WTC11 (cell line): ENCODE data around the gene DNAI7. TPM values are rescaled to one million over a fixed set of nuclear protein-coding genes. Genes with fewer than 3 reads are reported as not detected.

Experiments
- ATAC-seq: fragments of 200-7000 bp; cut with Tn5 transposase; 2 replicates; pipeline ENCODE4 v1.10.0; 2021; ENCODE audit warnings: mild to moderate bottlenecking, moderate library complexity
- CTCF ChIA-PET: fragments of 300-600 bp; sonication (Branson Sonifier 250); formaldehyde crosslinking; loops from one replicate; lab custom pipeline; 2021; ENCODE audit warnings: antibody characterized with exemption; lab: Charles Lee
- POLR2A ChIA-PET: fragments of 350-600 bp; sonication (Branson Sonifier 250); formaldehyde crosslinking; loops from one replicate; lab custom pipeline; 2021; ENCODE audit warnings: antibody characterized with exemption; lab: Charles Lee
- DNase-seq: peaks from one replicate; pipeline ENCODE4 v3.0.0; 2021; ENCODE audit warnings: low spot score
- H3K27ac Mint-ChIP-seq: 2 replicates; pipeline ENCODE4 v1.8.0; 2021; ENCODE audit warnings: mixed read lengths
- H3K27me3 Mint-ChIP-seq: 2 replicates; pipeline ENCODE4 v1.8.0; 2021; ENCODE audit warnings: low read depth, mild to moderate bottlenecking, moderate library complexity, mixed read lengths
- H3K36me3 Mint-ChIP-seq: 2 replicates; pipeline ENCODE4 v1.8.0; 2021; ENCODE audit warnings: mixed read lengths
- H3K4me1 Mint-ChIP-seq: 2 replicates; pipeline ENCODE4 v1.8.0; 2022; ENCODE audit warnings: mixed read lengths
- H3K4me3 Mint-ChIP-seq: 2 replicates; pipeline ENCODE4 v1.8.0; 2021; ENCODE audit warnings: mild to moderate bottlenecking, moderate library complexity, mixed read lengths
- H3K9me3 Mint-ChIP-seq: 2 replicates; pipeline ENCODE4 v1.8.0; 2021; ENCODE audit warnings: mixed read lengths
- ATF3 ChIP-seq: sonication (generic); formaldehyde crosslinking; conservative IDR thresholded peaks from 2 replicates; pipeline ENCODE4 v1.8.1; 2022; ENCODE audit warnings: mild to moderate bottlenecking, missing genetic modification reagents
- CBFB ChIP-seq: sonication (generic); formaldehyde crosslinking; IDR thresholded peaks from 2 replicates; pipeline ENCODE4 v1.8.1; 2022; ENCODE audit warnings: mild to moderate bottlenecking, low read depth, missing genetic modification reagents
- E2F5 ChIP-seq: sonication (generic); formaldehyde crosslinking; IDR thresholded peaks from 2 replicates; pipeline ENCODE4 v1.8.1; 2022; ENCODE audit warnings: mild to moderate bottlenecking, moderate library complexity, missing genetic modification reagents
- ELF4 ChIP-seq: sonication (generic); formaldehyde crosslinking; IDR thresholded peaks from 2 replicates; pipeline ENCODE4 v1.8.1; 2022; ENCODE audit warnings: low read depth, mild to moderate bottlenecking, moderate library complexity, missing genetic modification reagents
- FOXJ3 ChIP-seq: sonication (generic); formaldehyde crosslinking; IDR thresholded peaks from 2 replicates; pipeline ENCODE4 v1.9.0; 2021; ENCODE audit warnings: missing genetic modification reagents, mild to moderate bottlenecking, borderline replicate concordance
- FOXP4 ChIP-seq: sonication (generic); formaldehyde crosslinking; IDR thresholded peaks from 2 replicates; pipeline ENCODE4 v1.8.0; 2022; ENCODE audit warnings: mild to moderate bottlenecking, missing genetic modification reagents
- GABPB1 ChIP-seq: sonication (generic); formaldehyde crosslinking; IDR thresholded peaks from 2 replicates; pipeline ENCODE4 v1.8.1; 2023; ENCODE audit warnings: mild to moderate bottlenecking, missing genetic modification reagents
- MXD4 ChIP-seq: fragments of 250-450 bp; sonication (Bioruptor Pico); IDR thresholded peaks from 2 replicates; pipeline ENCODE4 v1.8.0; 2021; ENCODE audit warnings: mild to moderate bottlenecking, moderate library complexity, borderline replicate concordance
- NFATC4 ChIP-seq: fragments of 250-450 bp; sonication (Bioruptor Pico); IDR thresholded peaks from 2 replicates; pipeline ENCODE4 v1.9.0; 2021; ENCODE audit warnings: mild to moderate bottlenecking
- RELA ChIP-seq: sonication (generic); formaldehyde crosslinking; IDR thresholded peaks from 2 replicates; pipeline ENCODE4 v1.8.1; 2022; ENCODE audit warnings: missing genetic modification reagents, mild to moderate bottlenecking, borderline replicate concordance
- SMAD3 ChIP-seq: sonication (generic); formaldehyde crosslinking; IDR thresholded peaks from 2 replicates; pipeline ENCODE4 v1.8.0; 2022; ENCODE audit warnings: missing genetic modification reagents, mild to moderate bottlenecking, borderline replicate concordance
- SP1 ChIP-seq: sonication (generic); formaldehyde crosslinking; conservative IDR thresholded peaks from 2 replicates; pipeline ENCODE4 v1.8.1; 2022; ENCODE audit warnings: missing genetic modification reagents
- TEAD4 ChIP-seq: sonication (generic); formaldehyde crosslinking; IDR thresholded peaks from 2 replicates; pipeline ENCODE4 v1.8.0; 2022; ENCODE audit warnings: mild to moderate bottlenecking, missing genetic modification reagents
- USF1 ChIP-seq: sonication (generic); formaldehyde crosslinking; IDR thresholded peaks from 2 replicates; pipeline ENCODE4 v1.8.0; 2022; ENCODE audit warnings: mild to moderate bottlenecking, missing genetic modification reagents
- ZMAT4 ChIP-seq: fragments of 250-450 bp; sonication (Bioruptor Pico); IDR thresholded peaks from 2 replicates; pipeline ENCODE4 v1.9.0; 2021; ENCODE audit warnings: mild to moderate bottlenecking
- ZNF396 ChIP-seq: fragments of 250-450 bp; sonication (Bioruptor Pico); IDR thresholded peaks from 2 replicates; pipeline ENCODE4 v1.8.0; 2021; ENCODE audit warnings: mild to moderate bottlenecking, moderate library complexity, borderline replicate concordance
- total RNA-seq: library from RNA; stranded (reverse); gene quantifications from 3 replicates; pipeline ENCODE4 v1.2.3, GENCODE V29; 2021
- TF ChIP-seq, protein P1 (sequence below): sonication (generic); formaldehyde crosslinking; IDR thresholded peaks from 2 replicates; pipeline ENCODE4 v1.8.0; 2022; ENCODE audit warnings: mild to moderate bottlenecking, missing genetic modification reagents
- TF ChIP-seq, protein P2 (sequence below): sonication (generic); formaldehyde crosslinking; IDR thresholded peaks from 2 replicates; pipeline ENCODE4 v1.8.0; 2023; ENCODE audit warnings: missing genetic modification reagents
- TF ChIP-seq, protein P3 (sequence below): fragments of 250-450 bp; sonication (Bioruptor Pico); IDR thresholded peaks from 2 replicates; pipeline ENCODE4 v1.8.0; 2021; ENCODE audit warnings: mild to moderate bottlenecking
- TF ChIP-seq, protein P4 (sequence below): fragments of 250-450 bp; sonication (Bioruptor Pico); conservative IDR thresholded peaks from 2 replicates; pipeline ENCODE4 v1.9.0; 2021; ENCODE audit warnings: mild to moderate bottlenecking

Gene DNAI7
- total RNA-seq, 1 experiment from 2014 or later, result not detected

DNA sequence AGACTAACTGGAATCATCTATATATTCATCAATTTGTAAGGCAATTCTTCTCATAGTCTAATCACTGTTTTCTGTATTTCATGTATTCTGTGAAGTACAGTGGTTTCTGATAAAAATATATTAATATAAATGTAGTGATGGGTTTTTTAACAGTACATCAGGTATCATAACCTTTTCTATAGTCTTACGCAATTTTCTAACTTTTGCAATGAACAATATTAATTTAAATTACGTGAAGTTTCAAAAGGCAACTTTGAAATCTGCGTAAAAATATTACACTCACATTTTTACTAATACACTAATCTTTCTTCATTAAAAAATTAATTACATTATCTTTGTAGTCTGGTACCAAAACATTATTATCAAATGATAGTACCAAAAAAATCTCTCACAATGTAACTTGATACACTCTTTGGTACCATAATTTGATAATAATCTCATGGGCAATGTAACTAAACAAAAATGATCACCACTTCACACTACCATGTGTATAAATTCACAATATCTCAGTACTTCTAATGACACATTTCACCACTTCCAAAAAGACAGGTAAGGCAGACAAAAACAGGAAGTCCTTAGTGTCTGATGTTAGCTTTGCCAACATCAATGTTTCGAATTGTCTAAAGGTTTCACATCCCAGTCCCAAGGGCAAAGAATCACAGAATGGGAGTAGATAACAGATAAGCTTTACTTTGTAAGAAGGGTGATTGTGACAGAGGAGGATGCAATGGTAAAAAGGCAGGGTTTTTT lies 8.7 kb downstream of the DNAI7 start:
- no peak for DNase-seq
- no peaks in the 10 kb centered on the region for H3K4me1 Mint-ChIP-seq
- no peak overlapping the region for H3K27ac Mint-ChIP-seq
- H3K9me3 Mint-ChIP-seq, result no peaks in the 10 kb centered on the region
- TF ChIP-seq, protein P1, sequence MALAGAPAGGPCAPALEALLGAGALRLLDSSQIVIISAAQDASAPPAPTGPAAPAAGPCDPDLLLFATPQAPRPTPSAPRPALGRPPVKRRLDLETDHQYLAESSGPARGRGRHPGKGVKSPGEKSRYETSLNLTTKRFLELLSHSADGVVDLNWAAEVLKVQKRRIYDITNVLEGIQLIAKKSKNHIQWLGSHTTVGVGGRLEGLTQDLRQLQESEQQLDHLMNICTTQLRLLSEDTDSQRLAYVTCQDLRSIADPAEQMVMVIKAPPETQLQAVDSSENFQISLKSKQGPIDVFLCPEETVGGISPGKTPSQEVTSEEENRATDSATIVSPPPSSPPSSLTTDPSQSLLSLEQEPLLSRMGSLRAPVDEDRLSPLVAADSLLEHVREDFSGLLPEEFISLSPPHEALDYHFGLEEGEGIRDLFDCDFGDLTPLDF (CRISPR knock-in tag), result no peak
- TF ChIP-seq SP1, result no peak
- no peak for TF ChIP-seq ZMAT4 (CRISPR knock-in tag)
- no peak for TF ChIP-seq RELA (CRISPR knock-in tag)
- no peak for TF ChIP-seq TEAD4
- TF ChIP-seq SMAD3, result no peak
- TF ChIP-seq, protein P2, sequence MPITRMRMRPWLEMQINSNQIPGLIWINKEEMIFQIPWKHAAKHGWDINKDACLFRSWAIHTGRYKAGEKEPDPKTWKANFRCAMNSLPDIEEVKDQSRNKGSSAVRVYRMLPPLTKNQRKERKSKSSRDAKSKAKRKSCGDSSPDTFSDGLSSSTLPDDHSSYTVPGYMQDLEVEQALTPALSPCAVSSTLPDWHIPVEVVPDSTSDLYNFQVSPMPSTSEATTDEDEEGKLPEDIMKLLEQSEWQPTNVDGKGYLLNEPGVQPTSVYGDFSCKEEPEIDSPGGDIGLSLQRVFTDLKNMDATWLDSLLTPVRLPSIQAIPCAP (CRISPR knock-in tag), result no peak
- TF ChIP-seq NFATC4 (CRISPR knock-in tag), result no peak
- TF ChIP-seq GABPB1 (CRISPR knock-in tag), result no peak
- no peak for TF ChIP-seq FOXJ3 (CRISPR knock-in tag)
- TF ChIP-seq E2F5 (CRISPR knock-in tag), result no peak
- TF ChIP-seq USF1, result no peak
- TF ChIP-seq, protein P3, sequence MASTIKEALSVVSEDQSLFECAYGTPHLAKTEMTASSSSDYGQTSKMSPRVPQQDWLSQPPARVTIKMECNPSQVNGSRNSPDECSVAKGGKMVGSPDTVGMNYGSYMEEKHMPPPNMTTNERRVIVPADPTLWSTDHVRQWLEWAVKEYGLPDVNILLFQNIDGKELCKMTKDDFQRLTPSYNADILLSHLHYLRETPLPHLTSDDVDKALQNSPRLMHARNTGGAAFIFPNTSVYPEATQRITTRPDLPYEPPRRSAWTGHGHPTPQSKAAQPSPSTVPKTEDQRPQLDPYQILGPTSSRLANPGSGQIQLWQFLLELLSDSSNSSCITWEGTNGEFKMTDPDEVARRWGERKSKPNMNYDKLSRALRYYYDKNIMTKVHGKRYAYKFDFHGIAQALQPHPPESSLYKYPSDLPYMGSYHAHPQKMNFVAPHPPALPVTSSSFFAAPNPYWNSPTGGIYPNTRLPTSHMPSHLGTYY (CRISPR knock-in tag), result no peak
- TF ChIP-seq, protein P4, sequence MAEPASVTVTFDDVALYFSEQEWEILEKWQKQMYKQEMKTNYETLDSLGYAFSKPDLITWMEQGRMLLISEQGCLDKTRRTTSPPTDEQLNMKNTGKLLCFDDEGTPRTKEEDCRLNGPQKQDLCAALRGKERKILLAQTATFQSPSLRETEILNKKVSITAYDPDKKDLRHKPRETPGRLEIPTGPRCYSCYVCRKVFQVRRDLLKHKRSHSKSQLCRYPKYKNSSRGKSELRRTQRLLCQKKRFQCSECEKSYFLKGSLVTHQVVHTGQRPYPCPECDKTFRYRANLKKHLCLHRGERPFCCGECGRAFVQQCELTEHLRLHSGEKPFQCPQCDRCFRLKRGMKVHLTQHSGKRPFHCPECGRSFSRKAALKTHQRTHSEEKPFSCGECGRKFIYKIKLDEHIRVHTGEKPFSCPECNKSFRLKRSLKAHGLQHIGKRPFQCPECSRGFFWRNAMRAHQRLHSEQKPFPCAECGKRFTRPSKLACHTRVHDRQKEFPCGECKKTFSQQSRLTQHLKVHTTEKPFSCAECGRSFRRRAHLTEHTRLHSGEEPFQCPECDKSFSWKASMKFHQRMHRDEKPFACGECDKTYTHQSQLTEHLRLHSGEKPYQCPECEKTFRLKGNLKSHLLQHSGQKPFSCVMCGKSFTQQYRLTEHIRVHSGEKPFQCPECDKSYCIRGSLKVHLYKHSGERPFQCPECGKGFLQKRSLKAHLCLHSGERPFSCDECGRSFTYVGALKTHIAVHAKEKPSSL (CRISPR knock-in tag), result no peak
- TF ChIP-seq MXD4 (CRISPR knock-in tag), result no peak
- TF ChIP-seq ELF4 (CRISPR knock-in tag), result no peak
- no peaks in the 10 kb centered on the region for H3K27me3 Mint-ChIP-seq
- no peak for ATAC-seq
- ChIA-PET POLR2A (no interaction called here), CTCF (no interaction called here)
- no peak overlapping the region for H3K4me3 Mint-ChIP-seq
- no peaks in the 10 kb centered on the region for H3K36me3 Mint-ChIP-seq

GRCh38 chr12:25184132-25184531 lies 10.8 kb downstream of the DNAI7 start:
- DNase-seq (no peak), ATAC-seq (no peak)
- no peak overlapping the region for H3K27ac Mint-ChIP-seq
- ChIA-PET POLR2A (interaction anchor here (0.6 kb wide), 1 partner anchor 195 kb away, joined by 8 read pairs; no protein-coding TSS in a partner anchor), CTCF (no interaction called here)
- no peaks in the 10 kb centered on the region for H3K4me1 Mint-ChIP-seq
- H3K27me3 Mint-ChIP-seq, result no peaks in the 10 kb centered on the region
- H3K9me3 Mint-ChIP-seq, result no peaks in the 10 kb centered on the region
- H3K36me3 Mint-ChIP-seq, result no peaks in the 10 kb centered on the region
- no peak overlapping the region for H3K4me3 Mint-ChIP-seq
- no peak for TF ChIP-seq E2F5 (CRISPR knock-in tag)
- TF ChIP-seq ZNF396 (CRISPR knock-in tag), result no peak
- TF ChIP-seq CBFB (CRISPR knock-in tag), result no peak
- TF ChIP-seq ATF3, result no peak
- TF ChIP-seq FOXP4 (CRISPR knock-in tag), result no peak
- TF ChIP-seq USF1, result no peak
- no peak for TF ChIP-seq TEAD4
